Psoas muscle (tissue), 8 donors: Measurements from ENCODE around the gene GSPT1. TPM values are rescaled to one million over a fixed set of nuclear protein-coding genes. Genes with fewer than 3 reads are reported as not detected.
"Not testable (repeated sequence)": the region's sequence is repeated elsewhere in the genome, so short reads cannot be mapped to it uniquely, and the experiment has no call there.

Experiments used
- ATAC-seq, 4 donors: fragments of 200-7000 bp; cut with Tn5 transposase; one replicate each; pipeline ENCODE4 v1.9.1; 2020; ENCODE audit warnings: moderate library complexity in 3 of 4, mild to moderate bottlenecking in 2 of 4
- DNase-seq, 2 donors: peaks; one replicate each; pipeline ENCODE4 v3.0.0-alpha.2; 2020
- H3K27ac ChIP-seq: fragments of 200-600 bp; one replicate; pipeline ENCODE4 v1.8.0; 2022
- H3K27me3 ChIP-seq, 3 donors: fragments of 200-600 bp in 1 of 3; one replicate each; pipeline versions ENCODE4 v1.6.1 to v1.8.0; 2013 to 2022; ENCODE audit warnings: low read length in 2 of 3, mild to moderate bottlenecking in 2 of 3, moderate library complexity in 1 of 3; ENCODE audit not compliant: insufficient read depth in 3 of 3
- H3K36me3 ChIP-seq, 2 donors: fragments of 200-600 bp in 1 of 2; one replicate each; pipeline versions ENCODE4 v1.6.1 to v1.8.0; 2013 to 2022; ENCODE audit warnings: low read depth in 1 of 2, mild to moderate bottlenecking in 1 of 2, moderate library complexity in 1 of 2; ENCODE audit not compliant: insufficient read depth in 1 of 2
- H3K4me1 ChIP-seq: fragments of 200-600 bp; one replicate; pipeline ENCODE4 v1.8.0; 2022
- H3K4me3 ChIP-seq: fragments of 200-600 bp; one replicate; pipeline ENCODE4 v1.8.0; 2022; ENCODE audit warnings: mild to moderate bottlenecking
- H3K9me3 ChIP-seq: fragments of 200-600 bp; one replicate; pipeline ENCODE4 v1.8.0; 2022
- CTCF ChIP-seq: fragments of 200-600 bp; IDR thresholded peaks from one replicate; pipeline ENCODE4 v1.8.0; 2022; ENCODE audit warnings: antibody characterized with exemption
- WGBS, 3 donors: extraction: QIAGEN DNeasy Blood & Tissue Kit; methylation state at CpG; one replicate each; pipeline versions ENCODE4 v1.1.6 to v1.1.7; 2013; 5-methylcytosine and 5-hydroxymethylcytosine counted together
- intact Hi-C, 2 donors: fragments of 100-400 bp; cut with DNase I; formaldehyde crosslinking; loops; one replicate each; pipeline versions ENCODE4 v1.11.0 to v1.14.2; 2022
- polyA plus RNA-seq, 3 donors: library from polyadenylated mRNA; stranded (reverse); fragments of 200-250 nt; gene quantifications; one replicate each; pipeline ENCODE4 v1.2.3, GENCODE V29; 2013
- total RNA-seq, 4 donors: library from RNA; stranded (reverse); fragmentation: NEBNext Ultra II Directional in 2 of 4; extraction: Animal tissue kit (Norgen Biotek cat#: 25700) in 2 of 4; gene quantifications; one replicate each; pipeline versions ENCODE4 v1.2.1 to v1.2.4, GENCODE V29; 2021 to 2023
- donor health status: healthy with polysubstance abuse.
- donor health status: DM: no; HTN: no; CAD: no; lungs with moderate emphysema.
- donor health status: Bipolar disorder and iron deficiency.
- donor health status: healthy.
- donor health status: DM: yes; HTN: yes; CAD: no.
- donor health status: DM: no; HTN: no; CAD: no.
- donor health status: DM: no; HTN: no; CAD: no.
- donor health status: DM: yes; HTN: yes; CAD: no.

Gene GSPT1
- total and polyA plus RNA-seq, 7 donors = 89.2 to 259 (median 184) TPM

- WGBS, 3 donors = 87 to 91% (median 90%) methylated on average over 10 of the region's 10 CpGs
- Histone ChIP-seq H3K27ac (no peak overlapping the region), H3K9me3 (no peaks in the 10 kb centered on the region), H3K36me3 (no peaks in the 10 kb centered on the region), H3K27me3 (no peaks in the 10 kb centered on the region), H3K4me1 (no peaks in the 10 kb centered on the region), H3K4me3 (no peak overlapping the region)
- DNase-seq = no peak
- no peak for ATAC-seq
- intact Hi-C loops = no loop called here
- no peak for TF ChIP-seq CTCF
Observed at GRCh38 chr16:11957591-11958395, 42.0 kb upstream of the GSPT1 start.

DNA sequence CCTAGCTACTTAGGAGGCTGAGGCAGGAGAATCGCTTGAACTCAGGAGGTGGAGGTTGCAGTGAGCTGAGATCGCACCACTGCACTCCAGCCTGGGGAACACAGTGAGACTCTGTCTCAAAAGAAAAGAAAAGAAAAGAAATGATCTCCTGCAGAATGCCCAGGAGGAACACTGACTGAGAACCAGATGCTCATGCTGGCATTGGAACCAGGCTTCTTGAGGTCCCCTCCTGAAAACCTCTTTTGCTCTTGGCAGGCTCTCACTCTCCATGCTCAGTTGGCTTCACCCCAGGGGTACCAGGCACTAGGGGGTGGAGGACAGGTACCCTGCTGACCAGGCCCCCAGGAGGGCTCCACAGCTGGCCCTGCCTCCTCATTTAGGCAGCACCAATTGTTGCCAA lies 40.8 kb upstream of the GSPT1 start:
- Histone ChIP-seq H3K36me3 (no peaks in the 10 kb centered on the region), H3K4me1 (no peaks in the 10 kb centered on the region), H3K27ac (no peak overlapping the region), H3K9me3 (no peaks in the 10 kb centered on the region), H3K27me3 (no peaks in the 10 kb centered on the region), H3K4me3 (no peak overlapping the region)
- 77 to 93% (median 84%) methylated on average over 2 of the region's 2 CpGs for WGBS, 3 donors
- no peak for ATAC-seq
- no peak for DNase-seq
- intact Hi-C loops = no loop called here
- TF ChIP-seq CTCF = no peak

DNA sequence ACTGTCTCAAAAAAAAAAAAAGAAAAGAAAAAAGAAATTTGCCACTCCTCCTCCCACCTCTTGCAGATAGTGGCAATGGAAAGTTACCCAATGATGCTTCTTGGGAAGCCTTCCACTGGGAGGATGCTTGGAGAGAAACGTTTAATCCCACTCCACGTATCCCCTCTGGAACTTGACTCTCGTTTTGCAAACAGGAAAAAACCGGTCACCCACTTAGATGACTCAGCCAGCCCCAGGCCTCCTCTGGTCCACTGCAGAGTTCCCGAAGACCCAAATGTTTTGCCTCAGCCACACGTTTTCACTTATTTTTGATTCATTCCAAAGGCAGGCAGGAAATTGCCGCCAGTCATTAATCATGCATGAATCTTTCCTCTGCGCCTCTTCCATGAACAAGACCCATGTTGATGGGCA lies 40.0 kb upstream of the GSPT1 start:
- DNase-seq = no peak
- no peak for TF ChIP-seq CTCF
- Histone ChIP-seq H3K27me3 (no peaks in the 10 kb centered on the region), H3K27ac (no peak overlapping the region), H3K9me3 (no peaks in the 10 kb centered on the region), H3K4me3 (no peak overlapping the region), H3K4me1 (no peaks in the 10 kb centered on the region), H3K36me3 (no peaks in the 10 kb centered on the region)
- intact Hi-C loops = no loop called here
- 52 to 66% (median 63%) methylated on average over 8 of the region's 8 CpGs for WGBS, 3 donors
- ATAC-seq = no peak

DNA sequence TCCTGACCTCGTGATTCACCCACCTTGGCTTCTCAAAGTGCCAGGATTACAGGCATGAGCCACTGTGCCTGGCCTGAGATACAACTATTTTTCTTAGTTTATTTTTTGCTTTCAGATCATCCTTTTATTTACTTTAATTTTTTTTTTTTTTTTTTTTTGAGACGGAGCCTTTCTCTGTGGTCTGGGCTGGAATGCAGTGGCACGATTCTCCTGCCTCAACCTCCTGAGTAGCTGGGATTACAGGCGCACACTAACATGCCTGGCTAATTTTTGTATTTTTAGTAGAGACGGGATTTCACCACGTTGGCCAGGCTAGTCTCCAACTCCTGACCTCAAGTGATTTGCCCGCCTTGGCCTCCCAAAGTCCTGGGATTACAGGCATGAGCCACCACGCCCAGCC lies 37.8 kb upstream of the GSPT1 start:
- not testable (repeated sequence) for H3K36me3 ChIP-seq, H3K4me3 ChIP-seq, ATAC-seq, H3K27ac ChIP-seq, DNase-seq, H3K27me3 ChIP-seq, H3K4me1 ChIP-seq, H3K9me3 ChIP-seq
- intact Hi-C loops = loop anchor here in 1 of 2 donors (5.0 kb wide), 1 partner anchor 114 kb away; no protein-coding TSS in a partner anchor
- 82 to 89% (median 83%) methylated on average over 8 of the region's 8 CpGs for WGBS, 3 donors

GRCh38 chr16:11950388-11950787 lies 34.6 kb upstream of the GSPT1 start:
- no peak overlapping the region for H3K4me3 ChIP-seq
- no peaks in the 10 kb centered on the region for H3K36me3 ChIP-seq
- 78 to 80% (median 79%) methylated on average over 5 of the region's 5 CpGs for WGBS, 3 donors
- H3K9me3 ChIP-seq = no peaks in the 10 kb centered on the region
- ATAC-seq (no peak), DNase-seq (no peak)
- no peak for TF ChIP-seq CTCF
- intact Hi-C loops = loop anchor here in 1 of 2 donors (5.0 kb wide), 1 partner anchor 117 kb away; no protein-coding TSS in a partner anchor
- H3K27ac ChIP-seq = no peak overlapping the region
- H3K27me3 ChIP-seq = no peaks in the 10 kb centered on the region
- no peaks in the 10 kb centered on the region for H3K4me1 ChIP-seq
